ENCODE data around the gene ERBB3. TPM values are rescaled to one million over a fixed set of nuclear protein-coding genes. Genes with fewer than 3 reads are reported as not detected.

Gene ERBB3
- total and polyA plus RNA-seq, 9 donors: 0.72 to 20.6 (median 3.3) TPM

DNA sequence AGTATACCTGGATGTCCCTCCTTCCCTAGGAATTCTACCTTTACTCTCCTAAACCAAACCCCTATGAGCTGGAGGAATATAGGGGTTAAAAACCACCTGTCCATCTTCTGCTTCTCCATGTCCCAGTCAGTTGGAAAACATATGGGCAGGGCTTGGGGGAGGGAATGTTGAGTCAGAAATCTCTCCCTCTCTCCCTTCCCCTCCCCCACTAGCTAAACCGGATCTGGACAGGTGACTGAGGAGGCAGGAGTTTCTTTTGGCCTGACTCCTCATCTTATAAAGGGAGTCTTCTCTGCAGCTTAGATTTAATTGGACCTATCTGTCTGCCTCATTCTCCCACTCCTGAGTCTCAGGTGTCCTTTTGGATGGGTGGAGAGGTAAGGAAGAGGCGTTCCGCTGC is 6.1 kb downstream of the ERBB3 start:
- no peak overlapping the region for H3K27ac ChIP-seq
- TF ChIP-seq EP300 (IDR thresholded peaks at IDR 0.05) (no peak), POLR2A (IDR thresholded peaks at IDR 0.05) (no peak)
- TF ChIP-seq, protein P1, sequence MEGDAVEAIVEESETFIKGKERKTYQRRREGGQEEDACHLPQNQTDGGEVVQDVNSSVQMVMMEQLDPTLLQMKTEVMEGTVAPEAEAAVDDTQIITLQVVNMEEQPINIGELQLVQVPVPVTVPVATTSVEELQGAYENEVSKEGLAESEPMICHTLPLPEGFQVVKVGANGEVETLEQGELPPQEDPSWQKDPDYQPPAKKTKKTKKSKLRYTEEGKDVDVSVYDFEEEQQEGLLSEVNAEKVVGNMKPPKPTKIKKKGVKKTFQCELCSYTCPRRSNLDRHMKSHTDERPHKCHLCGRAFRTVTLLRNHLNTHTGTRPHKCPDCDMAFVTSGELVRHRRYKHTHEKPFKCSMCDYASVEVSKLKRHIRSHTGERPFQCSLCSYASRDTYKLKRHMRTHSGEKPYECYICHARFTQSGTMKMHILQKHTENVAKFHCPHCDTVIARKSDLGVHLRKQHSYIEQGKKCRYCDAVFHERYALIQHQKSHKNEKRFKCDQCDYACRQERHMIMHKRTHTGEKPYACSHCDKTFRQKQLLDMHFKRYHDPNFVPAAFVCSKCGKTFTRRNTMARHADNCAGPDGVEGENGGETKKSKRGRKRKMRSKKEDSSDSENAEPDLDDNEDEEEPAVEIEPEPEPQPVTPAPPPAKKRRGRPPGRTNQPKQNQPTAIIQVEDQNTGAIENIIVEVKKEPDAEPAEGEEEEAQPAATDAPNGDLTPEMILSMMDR (IDR thresholded peaks at IDR 0.05): no peak
- H3K9me3 ChIP-seq: no peaks in the 10 kb centered on the region
- WGBS, 3 donors: 73 to 74% (median 73%) methylated on average over 3 of the region's 3 CpGs
- intact Hi-C loops (cut with DNase I): no loop called here
- DNase-seq: no peak
- H3K4me1 ChIP-seq (ENCODE audit: insufficient read depth): no peaks in the 10 kb centered on the region
- H3K4me3 ChIP-seq: no peak overlapping the region
- H3K27me3 ChIP-seq: no peaks in the 10 kb centered on the region
- no peaks in the 10 kb centered on the region for H3K36me3 ChIP-seq

DNA sequence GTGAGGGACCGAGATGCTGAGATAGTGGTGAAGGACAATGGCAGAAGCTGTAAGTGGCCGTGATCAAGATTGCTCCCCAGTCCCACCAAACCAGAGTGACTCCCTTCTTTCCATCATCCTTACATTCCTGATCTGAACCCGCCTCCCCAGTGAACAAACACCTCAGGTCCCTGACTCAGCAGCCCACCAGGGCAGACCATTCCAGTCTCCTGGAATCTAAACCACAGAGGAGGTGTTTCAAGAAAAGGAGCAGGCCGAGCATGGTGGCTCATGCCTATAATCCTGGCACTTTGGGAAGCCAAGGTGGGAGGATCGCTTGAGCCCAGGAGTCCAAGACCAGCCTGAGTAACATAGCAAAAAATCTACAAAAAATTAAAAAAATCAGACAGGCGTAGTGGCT is 6.6 kb downstream of the ERBB3 start:
- no peaks in the 10 kb centered on the region for H3K36me3 ChIP-seq
- DNase-seq: no peak
- H3K4me3 ChIP-seq: no peak overlapping the region
- TF ChIP-seq EP300 (IDR thresholded peaks at IDR 0.05) (no peak), POLR2A (IDR thresholded peaks at IDR 0.05) (no peak)
- TF ChIP-seq, protein P1 (IDR thresholded peaks at IDR 0.05): no peak
- no peaks in the 10 kb centered on the region for H3K9me3 ChIP-seq
- intact Hi-C loops (cut with DNase I): no loop called here
- no peaks in the 10 kb centered on the region for H3K27me3 ChIP-seq
- WGBS, 3 donors: 85 to 91% (median 88%) methylated on average over 6 of the region's 6 CpGs
- H3K4me1 ChIP-seq (ENCODE audit: insufficient read depth): no peaks in the 10 kb centered on the region
- no peak overlapping the region for H3K27ac ChIP-seq

DNA sequence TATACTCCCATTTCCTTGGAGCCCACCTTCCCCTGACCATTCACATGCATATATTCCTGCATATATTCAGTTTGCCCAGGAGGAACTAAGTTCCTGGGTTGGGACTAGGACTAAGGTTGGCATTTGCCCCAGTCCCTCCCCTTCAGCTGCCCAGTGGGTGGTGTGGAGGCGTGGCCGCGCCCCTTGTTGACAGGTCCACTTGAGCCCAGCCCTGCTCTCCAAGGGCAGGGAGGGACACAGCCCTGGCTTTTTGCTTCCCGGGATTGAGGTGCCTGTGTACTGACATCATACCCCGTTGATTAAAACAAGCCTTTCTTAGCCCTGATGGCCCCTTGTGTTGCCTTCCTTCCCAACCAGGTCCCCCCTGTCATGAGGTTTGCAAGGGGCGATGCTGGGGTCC is 7.3 kb downstream of the ERBB3 start:
- no peak overlapping the region for H3K27ac ChIP-seq
- H3K4me3 ChIP-seq: no peak overlapping the region
- intact Hi-C loops (cut with DNase I): no loop called here
- TF ChIP-seq POLR2A (IDR thresholded peaks at IDR 0.05): no peak
- no peak for TF ChIP-seq EP300 (IDR thresholded peaks at IDR 0.05)
- TF ChIP-seq, protein P1 (IDR thresholded peaks at IDR 0.05): no peak
- H3K36me3 ChIP-seq: no peaks in the 10 kb centered on the region
- 78 to 84% (median 78%) methylated on average over 6 of the region's 6 CpGs for WGBS, 3 donors
- no peak for DNase-seq
- H3K4me1 ChIP-seq (ENCODE audit: insufficient read depth): no peaks in the 10 kb centered on the region
- H3K9me3 ChIP-seq: no peaks in the 10 kb centered on the region
- H3K27me3 ChIP-seq: no peaks in the 10 kb centered on the region

DNA sequence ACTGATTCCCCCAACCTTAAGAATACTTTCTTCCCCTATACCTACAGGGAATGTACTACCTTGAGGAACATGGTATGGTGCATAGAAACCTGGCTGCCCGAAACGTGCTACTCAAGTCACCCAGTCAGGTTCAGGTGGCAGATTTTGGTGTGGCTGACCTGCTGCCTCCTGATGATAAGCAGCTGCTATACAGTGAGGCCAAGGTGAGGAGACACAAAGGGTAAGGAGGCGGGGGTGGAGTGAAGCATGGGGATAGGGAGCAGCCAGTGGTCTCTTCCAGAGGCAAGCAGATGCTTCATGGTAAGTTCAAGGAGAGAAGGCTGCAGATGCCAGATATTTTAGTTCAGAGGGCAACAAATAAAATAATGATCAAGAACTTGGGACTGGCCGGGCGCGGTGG is 17.8 kb downstream of the ERBB3 start:
- TF ChIP-seq, protein P1 (IDR thresholded peaks at IDR 0.05): no peak
- no peak for TF ChIP-seq POLR2A (IDR thresholded peaks at IDR 0.05)
- no peak for TF ChIP-seq EP300 (IDR thresholded peaks at IDR 0.05)
- H3K4me1 ChIP-seq (ENCODE audit: insufficient read depth): no peaks in the 10 kb centered on the region
- DNase-seq: no peak
- H3K9me3 ChIP-seq: no peaks in the 10 kb centered on the region
- no peaks in the 10 kb centered on the region for H3K27me3 ChIP-seq
- WGBS, 3 donors: 84 to 89% (median 88%) methylated on average over 6 of the region's 6 CpGs
- H3K4me3 ChIP-seq: no peak overlapping the region
- intact Hi-C loops (cut with DNase I): no loop called here
- no peaks in the 10 kb centered on the region for H3K36me3 ChIP-seq
- H3K27ac ChIP-seq: no peak overlapping the region

DNA sequence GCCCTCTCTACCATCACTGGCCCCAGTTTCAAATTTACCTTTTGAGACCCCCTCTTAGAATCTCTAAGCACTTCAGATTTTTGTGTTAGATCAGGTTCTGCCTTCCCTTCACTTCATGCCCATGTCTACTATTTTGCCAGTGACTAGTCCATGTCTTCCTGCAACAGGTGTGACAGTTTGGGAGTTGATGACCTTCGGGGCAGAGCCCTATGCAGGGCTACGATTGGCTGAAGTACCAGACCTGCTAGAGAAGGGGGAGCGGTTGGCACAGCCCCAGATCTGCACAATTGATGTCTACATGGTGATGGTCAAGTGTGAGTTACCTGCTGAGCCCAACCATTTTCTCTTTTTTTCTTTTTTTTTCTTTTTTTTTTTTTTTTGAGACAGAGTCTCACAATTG is 18.6 kb downstream of the ERBB3 start:
- Histone ChIP-seq H3K4me3 (no peak overlapping the region), H3K27me3 (no peaks in the 10 kb centered on the region), H3K9me3 (no peaks in the 10 kb centered on the region), H3K36me3 (no peaks in the 10 kb centered on the region), H3K27ac (no peak overlapping the region), H3K4me1 (ENCODE audit: insufficient read depth) (no peaks in the 10 kb centered on the region)
- WGBS, 3 donors: 79 to 84% (median 80%) methylated on average over 3 of the region's 3 CpGs
- intact Hi-C loops (cut with DNase I): no loop called here
- DNase-seq: no peak
- TF ChIP-seq EP300 (IDR thresholded peaks at IDR 0.05): no peak
- no peak for TF ChIP-seq POLR2A (IDR thresholded peaks at IDR 0.05)
- TF ChIP-seq, protein P1 (IDR thresholded peaks at IDR 0.05): no peak
